Effector memory CD8-positive, alpha-beta T cell (primary cell): ENCODE results near the gene DICER1.

Experiments
- ATAC-seq: fragments of 150-1000 bp; cut with Tn5 transposase; replicated peaks from 2 replicates; pipeline ENCODE4 v1.10.0; 2021; ENCODE audit warnings: mild to moderate bottlenecking, moderate library complexity
- DNase-seq, 3 experiments: peaks; one replicate each; pipeline ENCODE4 v3.0.0; 2021
- H3K27ac Mint-ChIP-seq, 2 donors: one replicate each; pipeline ENCODE4 v1.8.0; 2022; ENCODE audit warnings: mild to moderate bottlenecking in 2 of 2, mixed read lengths in 2 of 2, moderate library complexity in 2 of 2
- H3K27me3 Mint-ChIP-seq, 2 donors: one replicate each; pipeline ENCODE4 v1.8.0; 2022; ENCODE audit warnings: mixed read lengths in 2 of 2
- H3K36me3 Mint-ChIP-seq: one replicate; pipeline ENCODE4 v1.8.0; 2022; ENCODE audit warnings: mild to moderate bottlenecking, moderate library complexity, mixed read lengths; ENCODE audit not compliant: insufficient read depth
- H3K4me1 Mint-ChIP-seq, 2 donors: one replicate each; pipeline ENCODE4 v1.8.0; 2022; ENCODE audit warnings: low read depth in 2 of 2, mixed read lengths in 2 of 2
- H3K4me3 Mint-ChIP-seq, 2 donors: one replicate each; pipeline ENCODE4 v1.8.0; 2022; ENCODE audit warnings: mild to moderate bottlenecking in 2 of 2, mixed read lengths in 2 of 2, moderate library complexity in 2 of 2
- H3K9me3 Mint-ChIP-seq, 2 donors: one replicate each; pipeline ENCODE4 v1.8.0; 2022; ENCODE audit warnings: mixed read lengths in 2 of 2

The DICER1 gene

GRCh38 chr14:95193081-95193480 lies 35.8 kb upstream of the DICER1 start:
- peaks cover 2% of the 10 kb centered on the region for H3K36me3 Mint-ChIP-seq
- H3K4me1 Mint-ChIP-seq, result peaks cover 0 to 1% of the 10 kb centered on the region in 2 donors
- no peak for ATAC-seq
- DNase-seq, result no peak
- H3K27ac Mint-ChIP-seq, result no peak overlapping the region
- no peak overlapping the region for H3K4me3 Mint-ChIP-seq
- H3K27me3 Mint-ChIP-seq, result peaks cover 31 to 44% of the 10 kb centered on the region in 2 donors
- H3K9me3 Mint-ChIP-seq, result no peaks in the 10 kb centered on the region

GRCh38 chr14:95192311-95192710 lies 35.0 kb upstream of the DICER1 start:
- Mint-ChIP-seq H3K36me3 (peaks cover 2% of the 10 kb centered on the region), H3K27ac (no peak overlapping the region), H3K4me3 (no peak overlapping the region), H3K4me1 (peaks cover 0 to 1% of the 10 kb centered on the region in 2 donors), H3K9me3 (no peaks in the 10 kb centered on the region), H3K27me3 (peaks cover 36 to 52% of the 10 kb centered on the region in 2 donors)
- no peak for ATAC-seq
- DNase-seq, result no peak

DNA sequence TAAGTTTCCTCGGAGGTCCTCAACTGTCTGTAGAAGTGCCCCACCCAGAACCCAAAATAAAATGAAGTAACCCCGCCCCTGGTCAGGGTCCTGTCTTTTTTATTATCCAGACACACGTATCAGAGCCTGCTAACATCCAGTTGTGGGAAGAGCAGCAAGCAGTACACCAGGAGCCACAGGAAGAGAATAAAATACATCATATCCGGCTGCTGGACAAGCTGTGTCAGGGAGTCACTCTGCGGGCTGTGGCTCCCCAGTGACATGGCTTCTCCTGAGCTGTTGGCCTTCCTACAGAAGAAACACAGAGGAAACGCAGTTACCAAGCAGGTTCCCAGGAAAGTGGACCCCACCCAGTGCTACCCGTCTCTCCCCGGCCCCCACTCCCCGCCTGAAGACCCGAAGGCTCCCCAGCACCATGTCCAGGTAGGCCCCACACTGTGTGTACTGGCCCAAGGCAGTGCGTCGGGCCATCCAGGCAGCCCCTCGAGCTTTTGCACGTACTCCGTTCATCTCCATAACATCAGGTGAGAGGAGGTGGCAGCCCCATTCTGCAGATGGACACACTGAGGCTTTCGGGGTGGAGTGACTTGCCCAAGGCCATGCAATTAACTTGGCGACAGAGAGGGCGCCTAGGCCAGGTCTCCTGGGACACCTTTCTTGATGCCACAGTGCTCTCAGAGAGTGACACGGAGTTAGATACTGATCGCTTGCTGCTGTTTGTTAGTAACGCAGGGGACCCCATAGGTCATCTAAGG lies 34.3 kb upstream of the DICER1 start:
- ATAC-seq, result no peak
- Mint-ChIP-seq H3K9me3 (no peaks in the 10 kb centered on the region), H3K4me1 (peaks cover 0 to 1% of the 10 kb centered on the region in 2 donors), H3K4me3 (no peak overlapping the region), H3K27ac (no peak overlapping the region), H3K36me3 (peaks cover 2% of the 10 kb centered on the region), H3K27me3 (peaks cover 36 to 59% of the 10 kb centered on the region in 2 donors)
- no peak for DNase-seq

GRCh38 chr14:95190857-95191256 lies 33.5 kb upstream of the DICER1 start:
- Mint-ChIP-seq H3K4me3 (no peak overlapping the region), H3K36me3 (peaks cover 2% of the 10 kb centered on the region), H3K4me1 (no peaks in the 10 kb centered on the region), H3K27me3 (peaks cover 38 to 66% of the 10 kb centered on the region in 2 donors), H3K27ac (no peak overlapping the region), H3K9me3 (no peaks in the 10 kb centered on the region)
- DNase-seq (no peak), ATAC-seq (no peak)

DNA sequence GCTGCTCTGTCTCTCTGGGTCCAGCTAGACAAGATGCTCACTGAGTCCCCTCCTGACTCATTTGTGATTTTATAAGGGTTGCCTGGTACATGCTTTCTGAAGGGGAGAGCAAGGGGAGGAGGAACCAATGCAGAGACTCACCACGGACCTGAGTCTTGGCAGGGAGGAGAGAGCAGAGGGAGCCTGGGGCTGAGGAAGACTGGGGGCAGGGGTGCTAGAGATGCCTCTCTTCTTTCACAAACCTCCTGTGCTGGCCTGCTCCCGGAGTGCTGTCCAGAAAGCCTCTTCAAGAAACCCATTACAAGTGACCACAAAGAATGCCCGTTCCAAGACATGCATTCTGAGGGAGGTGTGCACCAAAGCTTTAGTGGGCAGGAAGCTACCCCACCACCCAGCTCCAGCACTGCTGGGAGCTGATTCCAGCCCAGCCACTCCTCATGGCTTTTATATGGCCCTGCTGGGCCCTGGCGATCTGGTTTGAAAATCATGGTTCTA lies 33.1 kb upstream of the DICER1 start:
- no peak for ATAC-seq
- DNase-seq, result no peak
- H3K9me3 Mint-ChIP-seq, result no peaks in the 10 kb centered on the region
- peaks cover 43 to 71% of the 10 kb centered on the region in 2 donors for H3K27me3 Mint-ChIP-seq
- H3K27ac Mint-ChIP-seq, result no peak overlapping the region
- no peak overlapping the region for H3K4me3 Mint-ChIP-seq
- H3K36me3 Mint-ChIP-seq, result peaks cover 2% of the 10 kb centered on the region
- peaks cover 0 to 2% of the 10 kb centered on the region in 2 donors for H3K4me1 Mint-ChIP-seq

GRCh38 chr14:95189367-95190132 lies 32.2 kb upstream of the DICER1 start:
- Mint-ChIP-seq H3K27me3 (peaks cover 44 to 80% of the 10 kb centered on the region in 2 donors), H3K4me3 (no peak overlapping the region), H3K27ac (no peak overlapping the region), H3K36me3 (peaks cover 2% of the 10 kb centered on the region), H3K4me1 (peaks cover 0 to 2% of the 10 kb centered on the region in 2 donors), H3K9me3 (no peaks in the 10 kb centered on the region)
- no peak for DNase-seq
- no peak for ATAC-seq

- DNase-seq, result no peak
- no peak overlapping the region for H3K27ac Mint-ChIP-seq
- H3K36me3 Mint-ChIP-seq, result peaks cover 2% of the 10 kb centered on the region
- H3K4me1 Mint-ChIP-seq, result peaks cover 0 to 2% of the 10 kb centered on the region in 2 donors
- peaks cover 50 to 79% of the 10 kb centered on the region in 2 donors for H3K27me3 Mint-ChIP-seq
- no peak for ATAC-seq
- no peak overlapping the region for H3K4me3 Mint-ChIP-seq
- H3K9me3 Mint-ChIP-seq, result no peaks in the 10 kb centered on the region
These were observed 31.1 kb upstream of the DICER1 start for GRCh38 chr14:95188380-95188779.

- H3K27me3 Mint-ChIP-seq, result peaks cover 47 to 75% of the 10 kb centered on the region in 2 donors
- ATAC-seq, result no peak
These were observed 28.6 kb upstream of the DICER1 start for GRCh38 chr14:95185767-95186392.

GRCh38 chr14:95185033-95185766 lies 27.9 kb upstream of the DICER1 start:
- Mint-ChIP-seq H3K9me3 (no peaks in the 10 kb centered on the region), H3K27me3 (peaks cover 44 to 75% of the 10 kb centered on the region in 2 donors), H3K36me3 (no peaks in the 10 kb centered on the region), H3K27ac (no peak overlapping the region), H3K4me3 (peak overlapping the region in 1 of 2 donors; percentile 48), H3K4me1 (peaks cover 0 to 2% of the 10 kb centered on the region in 2 donors)
- ATAC-seq, result no peak
- DNase-seq, result no peak

More at GRCh38 chr14:95185767-95186392, 28.6 kb upstream of the DICER1 start:
- peak overlapping the region in 1 of 2 donors; percentile 48 for H3K4me3 Mint-ChIP-seq
- no peaks in the 10 kb centered on the region for H3K9me3 Mint-ChIP-seq
- H3K4me1 Mint-ChIP-seq, result peaks cover 0 to 2% of the 10 kb centered on the region in 2 donors
- no peaks in the 10 kb centered on the region for H3K36me3 Mint-ChIP-seq
- no peak overlapping the region for H3K27ac Mint-ChIP-seq
- DNase-seq, result no peak

DNA sequence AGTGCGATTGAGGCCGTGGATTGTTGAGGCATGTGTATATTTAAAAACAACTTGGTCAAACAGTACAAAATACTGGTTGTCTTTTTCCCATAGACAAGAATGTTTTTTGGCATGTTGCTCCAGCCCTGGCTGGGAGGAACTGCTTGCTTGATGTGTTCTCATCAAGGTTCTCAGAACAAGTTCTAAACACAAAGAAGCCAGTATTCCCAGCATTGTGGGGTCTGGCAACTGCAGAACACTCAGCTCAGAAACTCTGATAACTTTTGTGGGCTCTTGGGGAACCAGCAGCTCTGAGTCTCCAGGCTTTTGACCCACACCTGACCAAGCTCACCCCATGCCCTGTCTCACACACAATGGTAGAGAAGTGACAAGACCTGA lies 27.1 kb upstream of the DICER1 start:
- H3K4me3 Mint-ChIP-seq, result no peak overlapping the region
- DNase-seq, result no peak

GRCh38 chr14:95183532-95184412 lies 26.4 kb upstream of the DICER1 start:
- H3K4me1 Mint-ChIP-seq, result peaks cover 0 to 2% of the 10 kb centered on the region in 2 donors
- no peak overlapping the region for H3K27ac Mint-ChIP-seq
- H3K36me3 Mint-ChIP-seq, result no peaks in the 10 kb centered on the region
- DNase-seq (no peak), ATAC-seq (no peak)
- no peak overlapping the region for H3K4me3 Mint-ChIP-seq
- H3K27me3 Mint-ChIP-seq, result peaks cover 44 to 76% of the 10 kb centered on the region in 2 donors
- H3K9me3 Mint-ChIP-seq, result no peaks in the 10 kb centered on the region

More for the DNA sequence above, 27.1 kb upstream of the DICER1 start:
- Mint-ChIP-seq H3K27ac (no peak overlapping the region), H3K4me1 (peaks cover 0 to 2% of the 10 kb centered on the region in 2 donors), H3K36me3 (no peaks in the 10 kb centered on the region), H3K27me3 (peaks cover 44 to 70% of the 10 kb centered on the region in 2 donors), H3K9me3 (no peaks in the 10 kb centered on the region)
- no peak for ATAC-seq

DNA sequence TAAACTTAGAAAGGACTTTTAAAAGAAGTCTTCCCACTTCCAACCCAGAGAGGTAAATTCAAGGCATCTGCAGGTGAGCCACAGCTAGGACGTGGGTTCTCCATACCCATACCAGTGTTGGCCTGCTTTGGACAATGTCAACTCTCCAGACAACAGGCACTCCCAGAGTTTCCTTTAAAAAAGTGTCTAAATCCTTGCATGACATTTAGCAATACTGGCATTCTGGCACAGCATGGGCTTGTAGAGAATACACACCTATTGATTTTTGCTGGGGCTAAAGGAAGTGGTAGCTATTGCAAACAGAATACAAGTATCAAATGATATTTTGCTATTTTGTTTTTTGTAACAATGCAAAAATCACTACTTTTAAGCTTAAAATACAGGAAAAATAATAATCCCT lies 25.8 kb upstream of the DICER1 start:
- no peaks in the 10 kb centered on the region for H3K9me3 Mint-ChIP-seq
- H3K27me3 Mint-ChIP-seq, result peaks cover 39 to 76% of the 10 kb centered on the region in 2 donors
- peaks cover 0 to 2% of the 10 kb centered on the region in 2 donors for H3K4me1 Mint-ChIP-seq
- no peak overlapping the region for H3K27ac Mint-ChIP-seq
- H3K4me3 Mint-ChIP-seq, result no peak overlapping the region
- DNase-seq (no peak), ATAC-seq (no peak)
- H3K36me3 Mint-ChIP-seq, result no peaks in the 10 kb centered on the region
